GM11168 (cell line): ENCODE data around the gene RAPSN.

Source experiments
- in situ Hi-C: fragments of 300-500 bp; cut with MboI; formaldehyde crosslinking; loops from one replicate; pipeline ENCODE4 v1.12.0; 2022; ENCODE audit warnings: low sequenced_read_pairs; ENCODE audit not compliant: unreplicated experiment

RAPSN gene

DNA sequence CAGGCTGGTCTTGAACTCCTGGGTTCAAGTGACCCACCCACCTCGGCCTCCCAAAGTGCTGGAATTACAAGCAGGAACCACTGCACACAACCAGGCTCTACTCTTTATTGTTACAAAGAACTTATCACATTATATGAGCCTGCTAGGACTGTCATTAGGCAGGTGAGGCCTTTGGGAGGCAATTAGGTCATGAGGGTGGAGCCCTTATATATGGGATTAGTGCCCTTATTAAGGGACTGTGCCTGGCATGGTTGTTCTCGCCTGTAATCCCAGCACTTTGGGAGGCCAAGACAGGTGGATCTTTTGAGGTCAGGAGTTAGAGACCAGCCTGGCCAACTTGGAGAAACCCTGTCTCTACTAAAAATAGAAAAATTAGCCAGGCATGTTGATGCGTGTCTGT lies 12.2 kb downstream of the RAPSN start:
- in situ Hi-C loops, result no loop called here

DNA sequence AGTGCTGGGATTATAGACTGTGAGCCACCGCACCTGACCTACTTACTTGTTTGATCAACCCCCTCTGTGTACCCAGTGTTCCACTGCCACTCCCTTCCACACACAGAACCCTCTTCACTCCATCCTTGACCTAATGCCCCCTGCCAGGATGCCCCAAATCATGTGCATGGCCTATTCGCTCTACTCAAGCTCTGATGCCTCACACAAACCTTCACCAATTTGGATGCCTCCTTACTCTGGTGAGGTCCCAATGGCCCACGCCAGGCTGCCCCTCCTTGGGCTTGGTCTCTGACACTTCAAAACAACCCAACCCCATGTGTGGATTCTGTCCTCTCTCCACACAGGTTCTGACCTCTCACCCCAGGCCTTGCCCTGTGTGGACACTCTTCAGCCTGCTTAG lies 13.2 kb downstream of the RAPSN start:
- in situ Hi-C loops, result no loop called here

DNA sequence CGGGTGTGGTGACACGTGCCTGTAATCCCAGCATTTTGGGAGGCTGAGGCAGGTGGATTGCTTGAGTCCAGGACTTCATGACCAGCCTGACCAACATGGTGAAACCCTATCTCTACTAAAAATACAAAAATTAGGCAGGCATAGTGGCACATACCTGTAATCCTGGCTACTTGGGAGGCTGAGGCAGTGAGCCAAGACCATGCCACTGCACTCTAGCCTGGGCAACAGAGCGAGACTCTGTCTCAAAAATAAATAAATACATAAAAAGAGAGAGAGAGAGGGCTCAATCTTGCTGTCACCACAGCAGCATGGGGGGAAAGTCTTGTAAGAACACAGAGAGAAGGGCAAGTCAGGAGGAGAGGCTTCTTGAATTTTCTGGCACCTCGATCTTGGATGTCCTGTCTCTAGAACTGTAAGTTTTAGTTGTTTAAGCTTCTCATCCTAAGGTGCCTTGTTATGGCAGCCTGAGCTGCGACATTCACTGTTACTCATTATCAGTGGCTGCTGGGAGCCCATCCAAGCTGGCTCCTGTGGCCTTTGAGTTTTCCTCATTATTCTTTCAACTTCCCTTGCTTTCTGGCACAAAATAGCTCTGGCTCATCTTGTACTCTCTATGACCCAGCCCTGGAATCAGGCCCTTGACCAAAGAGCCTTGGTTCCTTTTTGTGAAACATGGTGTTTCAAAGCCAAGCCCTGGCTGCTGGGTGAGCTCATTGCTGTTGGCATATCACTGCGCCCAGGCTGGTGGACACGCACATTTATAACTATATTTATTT lies 14.7 kb downstream of the RAPSN start:
- in situ Hi-C loops, result no loop called here

DNA sequence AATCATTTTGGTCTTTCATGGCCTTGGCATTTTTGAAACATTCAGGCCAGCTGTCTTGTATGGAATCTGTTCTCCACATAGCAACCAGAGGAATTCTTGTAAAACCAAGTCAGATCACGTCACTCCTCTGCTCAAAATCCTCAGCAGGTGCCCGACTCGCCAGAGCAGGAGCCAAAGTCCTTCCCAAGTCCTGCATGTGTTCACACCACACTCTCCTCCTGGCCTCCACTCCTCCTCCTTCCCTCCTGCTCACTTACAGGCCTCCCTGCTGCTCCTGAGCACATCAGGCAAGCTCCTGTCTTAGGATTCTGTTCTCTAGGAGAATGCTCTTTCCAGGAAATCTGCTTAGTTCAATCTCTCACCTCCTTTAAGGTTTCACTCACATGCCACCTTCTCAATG lies 15.8 kb downstream of the RAPSN start:
- in situ Hi-C loops, result no loop called here

DNA sequence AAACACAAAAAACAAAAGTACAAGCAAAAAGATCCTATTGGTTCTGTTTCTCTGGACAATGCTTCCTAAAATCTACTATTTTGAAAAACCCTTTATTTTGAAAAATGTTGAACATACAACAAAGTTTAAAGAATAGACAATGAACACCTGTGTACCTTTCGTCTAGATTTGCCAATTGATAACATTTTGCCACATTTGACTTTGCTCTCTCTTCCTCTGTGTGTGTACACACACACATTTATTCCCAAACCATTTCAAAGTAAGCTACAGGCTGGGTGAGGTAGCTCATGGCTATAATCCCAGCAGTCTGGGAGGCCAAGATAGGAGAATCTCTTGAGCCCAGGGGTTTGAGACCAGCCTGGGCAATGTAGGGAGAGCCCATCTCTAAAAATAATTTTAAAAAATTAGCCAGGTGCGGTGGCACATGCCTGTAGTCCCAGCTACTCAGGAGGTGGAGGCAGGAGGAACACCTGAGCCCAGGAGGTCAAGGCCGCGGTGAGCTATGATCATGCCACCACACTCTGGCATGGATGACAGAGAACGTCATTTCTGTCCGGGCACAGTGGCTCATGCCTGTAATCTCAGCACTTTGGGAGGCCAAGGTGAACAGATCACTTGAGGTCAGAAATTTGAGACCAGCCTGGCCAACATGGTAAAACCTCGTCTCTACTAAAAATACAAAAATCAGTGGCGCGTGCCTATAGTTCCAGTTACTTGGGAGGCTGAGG lies 17.4 kb downstream of the RAPSN start:
- in situ Hi-C loops, result no loop called here

DNA sequence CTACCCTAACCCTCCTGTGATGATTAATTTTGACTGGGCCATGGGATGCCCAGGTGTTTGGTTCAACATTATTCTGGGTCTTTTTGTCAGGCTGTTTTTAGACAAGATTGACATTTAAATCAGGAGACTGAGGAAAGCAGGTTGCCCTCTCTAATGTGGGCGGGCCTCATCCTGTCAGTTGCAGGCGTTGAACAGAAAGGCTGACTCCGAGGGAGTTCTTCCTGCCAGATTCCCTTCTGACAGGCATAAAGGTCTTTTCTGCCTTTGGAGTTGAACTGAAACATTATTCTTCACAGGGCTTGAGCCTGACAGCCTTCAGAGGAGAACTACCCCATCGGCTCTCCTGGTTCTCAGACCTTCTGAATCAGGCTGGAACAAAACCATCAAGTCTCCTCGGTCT lies 18.4 kb downstream of the RAPSN start:
- in situ Hi-C loops, result no loop called here

DNA sequence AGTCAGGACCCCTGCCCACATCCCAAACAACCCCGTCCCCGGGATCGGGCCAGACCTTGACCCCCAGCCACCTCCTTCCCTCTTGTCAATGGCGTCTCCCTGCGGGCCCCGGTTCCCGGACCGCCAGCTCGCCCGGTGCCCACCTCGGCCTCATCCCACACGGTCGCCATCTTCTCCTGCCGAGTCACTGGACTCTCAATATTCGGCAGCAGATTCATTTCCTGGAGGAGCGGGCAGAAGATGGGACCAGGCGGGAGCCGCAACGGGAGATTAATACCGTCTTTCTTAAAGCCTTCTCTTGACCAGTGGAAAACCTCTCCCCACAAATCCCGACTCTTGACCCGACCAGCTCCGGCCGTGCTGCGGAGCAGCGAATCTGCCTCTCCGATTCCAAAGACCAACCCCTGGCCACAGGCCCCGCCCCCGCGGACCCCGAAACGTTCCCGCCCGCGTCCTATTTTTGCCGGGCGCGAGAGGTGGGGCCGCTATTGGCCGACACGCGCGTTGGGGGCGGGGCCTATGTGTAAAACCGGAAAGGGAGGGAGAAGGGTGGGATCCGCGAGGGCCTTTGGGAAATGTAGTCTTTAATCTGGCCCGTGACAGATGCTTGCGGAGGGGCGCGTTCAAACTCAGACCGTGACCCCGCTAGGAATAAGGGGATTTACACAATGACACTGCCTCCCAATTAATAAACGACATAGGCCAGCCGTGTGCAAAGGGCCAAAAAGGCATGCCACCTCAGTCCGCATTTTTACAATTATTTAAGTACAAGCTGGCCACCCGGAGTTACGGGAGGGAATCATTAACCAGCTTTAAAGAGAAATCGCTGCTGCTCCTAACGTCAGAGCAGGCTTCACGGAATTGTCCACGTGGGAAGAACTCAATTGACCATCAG lies 22.6 kb downstream of the RAPSN start, which contains the start of gene PSMC3:
PSMC3 (minus strand) TSS at position 378 of the 895 bp plus-strand sequence; CDS start at position 218, 160 bp downstream.
- in situ Hi-C loops, result no loop called here

DNA sequence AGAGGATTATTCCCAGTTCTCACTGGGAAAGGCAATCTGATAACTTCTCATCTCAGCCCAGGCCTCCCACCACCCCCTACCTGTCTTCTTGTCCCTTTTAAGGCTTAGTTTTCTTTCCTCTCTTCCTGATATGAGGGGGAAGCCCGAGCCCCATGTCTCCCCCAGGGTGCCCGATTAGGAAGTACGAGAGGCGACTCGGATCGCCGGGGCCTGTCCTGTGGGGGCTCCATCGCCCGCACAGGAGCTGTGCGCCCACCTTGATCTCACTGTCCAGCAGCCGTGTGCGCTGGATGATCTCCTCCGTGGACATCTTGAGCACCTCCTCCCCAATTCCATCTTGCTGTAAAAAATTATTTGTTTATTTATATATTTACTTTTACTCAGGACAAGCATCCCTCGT lies 23.3 kb downstream of the RAPSN start:
- in situ Hi-C loops, result no loop called here

DNA sequence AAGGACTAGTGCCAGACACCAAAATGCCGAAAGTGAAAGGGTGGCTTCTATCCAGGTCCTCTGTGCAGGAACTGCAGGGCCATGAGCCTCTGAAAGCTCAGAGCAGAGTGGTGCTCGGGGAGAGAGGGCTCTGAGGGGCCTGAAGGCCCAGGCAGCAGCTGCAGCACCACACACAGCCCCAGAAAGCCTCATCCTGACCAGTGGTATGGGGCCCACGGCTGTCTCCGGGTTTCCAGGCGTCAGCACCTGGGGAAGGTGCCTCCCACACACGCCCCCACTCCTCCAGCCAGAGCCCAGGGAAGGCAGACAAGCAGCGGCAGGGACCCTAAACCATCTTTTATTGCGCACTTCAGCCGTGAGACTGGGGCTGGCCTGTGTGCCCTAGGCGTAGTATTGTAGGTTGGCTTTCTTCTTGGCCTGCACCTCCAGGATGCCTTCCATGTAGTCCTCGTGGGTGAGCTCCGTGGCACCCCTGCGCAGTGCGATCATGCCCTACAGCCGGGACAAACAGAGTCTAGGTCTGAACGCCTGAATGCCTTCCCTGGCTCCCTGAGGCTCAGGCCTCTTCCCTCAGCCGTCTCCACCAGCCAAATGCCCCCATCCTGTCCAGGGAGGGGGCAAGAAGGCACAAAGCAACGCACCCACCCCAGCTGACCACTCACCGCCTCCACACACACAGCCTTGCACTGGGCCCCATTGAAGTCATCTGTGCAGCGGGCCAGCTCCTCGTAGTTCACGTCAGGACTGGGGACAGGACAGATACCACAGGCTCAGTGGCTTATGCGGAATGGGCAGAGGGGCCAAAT lies 30.3 kb downstream of the RAPSN start:
- in situ Hi-C loops, result no loop called here

DNA sequence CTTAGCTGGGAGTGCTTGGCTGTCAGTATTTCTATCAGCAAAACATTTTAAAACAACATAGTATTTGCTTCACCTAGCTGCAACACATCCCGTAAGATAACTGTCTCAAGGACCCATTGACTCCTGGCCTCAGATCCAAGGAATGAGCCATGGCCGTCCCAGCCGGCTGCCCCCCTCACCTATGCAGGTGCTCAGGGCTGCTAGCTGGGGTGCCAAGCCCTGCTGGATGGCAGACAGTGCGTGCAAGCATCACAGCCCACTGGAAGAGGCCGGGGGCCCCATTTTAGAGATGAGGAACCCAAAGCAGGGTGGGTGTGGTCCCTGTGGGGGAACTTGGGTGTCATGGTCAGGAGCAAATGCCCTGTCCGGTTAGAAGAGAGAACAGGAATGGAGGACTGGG lies 31.2 kb downstream of the RAPSN start:
- in situ Hi-C loops, result no loop called here

DNA sequence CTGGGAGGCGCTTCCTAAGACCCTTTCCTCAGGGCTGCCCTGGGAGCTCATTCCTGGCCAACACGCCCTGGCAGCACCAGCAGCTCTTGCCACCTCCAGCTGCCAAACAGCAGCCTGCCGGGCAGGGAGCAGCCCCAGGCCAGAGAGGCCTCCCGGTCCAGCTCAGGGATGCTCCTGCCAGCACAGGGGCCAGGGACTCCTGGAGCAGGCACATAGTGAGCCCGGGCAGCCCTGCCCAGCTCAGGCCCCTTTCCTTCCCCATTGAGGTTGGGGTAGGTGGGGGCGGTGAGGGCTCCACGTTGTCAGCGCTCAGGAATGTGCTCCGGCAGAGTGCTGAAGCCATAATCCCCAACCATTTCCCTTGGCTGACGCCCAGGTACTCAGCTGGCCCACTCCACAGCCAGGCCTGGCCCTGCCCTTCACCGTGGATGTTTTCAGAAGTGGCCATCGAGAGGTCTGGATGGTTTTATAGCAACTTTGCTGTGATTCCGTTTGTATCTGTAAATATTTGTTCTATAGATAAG lies 32.9 kb downstream of the RAPSN start:
- in situ Hi-C loops, result no loop called here

DNA sequence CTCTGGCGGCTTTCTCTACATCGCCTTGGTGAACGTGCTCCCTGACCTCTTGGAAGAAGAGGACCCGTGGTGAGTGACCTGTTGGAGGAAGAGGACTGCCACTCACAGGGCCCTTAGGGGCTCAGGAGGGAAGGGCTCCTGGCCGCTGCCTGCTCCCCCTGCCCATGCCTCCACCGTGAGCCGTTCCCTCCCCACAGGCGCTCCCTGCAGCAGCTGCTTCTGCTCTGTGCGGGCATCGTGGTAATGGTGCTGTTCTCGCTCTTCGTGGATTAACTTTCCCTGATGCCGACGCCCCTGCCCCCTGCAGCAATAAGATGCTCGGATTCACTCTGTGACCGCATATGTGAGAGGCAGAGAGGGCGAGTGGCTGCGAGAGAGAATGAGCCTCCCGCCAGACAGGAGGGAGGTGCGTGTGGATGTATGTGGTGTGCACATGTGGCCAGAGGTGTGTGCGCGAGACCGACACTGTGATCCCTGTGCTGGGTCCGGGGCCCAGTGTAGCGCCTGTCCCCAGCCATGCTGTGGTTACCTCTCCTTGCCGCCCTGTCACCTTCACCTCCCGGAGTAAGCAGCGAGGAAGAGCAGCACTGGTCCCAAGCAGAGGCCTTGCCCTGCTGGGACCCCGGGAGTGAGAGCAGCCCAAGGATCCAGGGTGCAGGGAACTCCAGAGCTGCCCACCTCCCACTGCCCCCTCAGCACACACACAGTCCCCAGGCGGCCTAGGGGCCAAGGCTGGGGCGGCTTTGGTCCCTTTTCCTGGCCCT lies 33.7 kb downstream of the RAPSN start:
- in situ Hi-C loops, result no loop called here

DNA sequence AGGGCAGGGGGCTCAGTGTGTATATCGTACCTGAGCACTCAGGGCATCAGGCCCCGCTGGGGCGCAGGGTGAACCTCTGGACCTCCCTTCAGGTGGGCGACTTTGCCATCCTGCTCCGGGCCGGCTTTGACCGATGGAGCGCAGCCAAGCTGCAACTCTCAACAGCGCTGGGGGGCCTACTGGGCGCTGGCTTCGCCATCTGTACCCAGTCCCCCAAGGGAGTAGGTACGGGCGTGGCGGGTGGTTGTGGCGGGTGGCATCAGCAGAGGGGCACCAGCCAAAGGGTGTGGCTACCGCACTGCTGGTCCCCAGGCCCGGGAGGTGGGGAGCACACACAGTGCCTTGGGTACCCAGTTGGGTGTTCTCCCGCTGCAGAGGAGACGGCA lies 34.3 kb downstream of the RAPSN start:
- in situ Hi-C loops, result no loop called here

DNA sequence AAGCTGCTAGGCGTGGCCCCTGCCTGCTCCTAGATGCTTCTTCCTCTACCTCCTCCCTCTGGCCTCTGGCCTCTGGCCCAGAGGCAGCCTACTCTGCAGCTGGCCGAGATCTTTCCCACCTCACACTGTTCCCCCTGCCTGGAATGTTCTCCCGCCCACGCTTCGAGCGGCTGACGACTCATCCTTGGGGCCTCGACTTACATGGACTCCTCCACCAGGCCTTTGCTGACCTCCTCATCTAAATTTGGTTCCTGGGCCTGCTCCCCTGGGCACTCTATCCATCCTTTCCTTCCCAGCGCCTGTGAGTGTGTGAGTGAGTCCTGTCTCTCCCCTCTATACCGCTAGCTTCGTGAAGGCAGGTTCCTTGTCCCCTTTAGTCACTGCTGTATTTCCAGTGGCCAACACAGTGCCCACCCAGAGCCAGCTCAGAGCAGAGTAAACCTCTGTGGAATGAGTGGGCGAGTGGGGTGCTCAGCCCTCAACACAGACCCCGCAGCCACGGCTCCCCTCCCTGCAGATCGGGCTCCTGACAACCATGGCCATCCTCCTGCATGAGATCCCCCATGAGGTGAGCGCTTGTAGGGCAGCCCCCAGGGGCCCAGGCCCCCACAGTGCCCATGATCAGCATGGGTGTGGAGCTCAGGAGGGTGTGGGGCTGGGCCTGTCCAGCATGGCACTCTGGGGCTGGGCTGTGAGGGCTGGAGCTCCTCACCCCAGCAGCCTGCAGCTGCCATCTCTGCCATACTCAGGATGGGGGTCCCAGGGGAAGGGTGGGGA lies 34.8 kb downstream of the RAPSN start:
- in situ Hi-C loops, result no loop called here

DNA sequence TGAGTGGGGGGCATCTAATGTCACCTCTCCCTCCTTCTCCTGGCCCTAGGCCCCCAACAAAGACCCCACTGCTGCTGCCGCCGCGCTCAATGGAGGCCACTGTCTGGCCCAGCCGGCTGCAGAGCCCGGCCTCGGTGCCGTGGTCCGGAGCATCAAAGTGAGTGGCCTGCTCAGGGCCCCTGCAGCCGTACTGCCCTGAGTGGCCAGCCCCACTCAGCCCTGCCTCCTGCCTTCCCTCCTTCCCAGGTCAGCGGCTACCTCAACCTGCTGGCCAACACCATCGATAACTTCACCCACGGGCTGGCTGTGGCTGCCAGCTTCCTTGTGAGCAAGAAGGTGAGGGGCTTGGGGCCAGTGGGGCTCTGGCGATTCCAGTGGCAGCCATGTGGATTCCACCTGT lies 35.6 kb downstream of the RAPSN start:
- in situ Hi-C loops, result no loop called here

DNA sequence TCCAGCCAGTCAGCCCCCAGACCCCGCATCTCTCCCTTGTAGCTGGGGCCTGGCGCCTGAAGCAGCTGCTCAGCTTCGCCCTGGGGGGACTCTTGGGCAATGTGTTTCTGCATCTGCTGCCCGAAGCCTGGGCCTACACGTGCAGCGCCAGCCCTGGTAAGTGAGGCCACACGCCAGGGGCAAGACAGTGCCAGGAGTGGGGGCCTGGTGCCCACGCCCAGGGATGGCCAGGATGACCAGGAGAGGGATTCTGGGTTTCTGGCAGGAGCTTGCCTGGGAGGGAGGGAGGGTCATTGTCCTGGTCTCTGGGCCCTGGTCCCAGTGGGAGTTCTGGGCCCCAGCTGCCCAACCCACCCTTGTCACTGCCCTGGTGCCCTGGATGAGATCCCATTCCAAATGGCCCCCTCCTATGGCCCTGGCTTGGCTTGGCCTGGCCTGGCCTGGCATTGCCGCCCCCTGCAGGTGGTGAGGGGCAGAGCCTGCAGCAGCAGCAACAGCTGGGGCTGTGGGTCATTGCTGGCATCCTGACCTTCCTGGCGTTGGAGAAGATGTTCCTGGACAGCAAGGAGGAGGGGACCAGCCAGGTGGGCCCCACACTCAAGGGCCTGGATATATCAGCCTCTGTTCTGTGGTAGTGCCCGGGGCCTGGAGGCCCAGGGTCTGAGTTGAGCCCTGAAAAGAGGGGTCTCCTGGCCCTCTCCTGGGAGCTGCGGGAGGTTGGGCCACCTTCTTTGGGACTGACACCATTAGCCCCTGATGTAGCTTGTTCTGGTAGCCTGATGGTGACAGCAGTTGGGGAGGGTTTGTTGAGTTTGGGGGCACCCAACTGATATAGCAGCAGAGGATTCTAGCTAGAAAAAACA lies 36.8 kb downstream of the RAPSN start:
- in situ Hi-C loops, result no loop called here
